CD4-positive, alpha-beta T cell treated with Interleukin-4 for 4 hours (primary cell): ENCODE measurements around the gene SULT6B1.
"Not testable (repeated sequence)": the region's sequence is repeated elsewhere in the genome, so short reads cannot be mapped to it uniquely, and the experiment has no call there.

ENCODE experiments used
- DNase-seq: peaks from one replicate; pipeline ENCODE4 v3.0.0-alpha.2; 2020

SULT6B1 gene

DNA sequence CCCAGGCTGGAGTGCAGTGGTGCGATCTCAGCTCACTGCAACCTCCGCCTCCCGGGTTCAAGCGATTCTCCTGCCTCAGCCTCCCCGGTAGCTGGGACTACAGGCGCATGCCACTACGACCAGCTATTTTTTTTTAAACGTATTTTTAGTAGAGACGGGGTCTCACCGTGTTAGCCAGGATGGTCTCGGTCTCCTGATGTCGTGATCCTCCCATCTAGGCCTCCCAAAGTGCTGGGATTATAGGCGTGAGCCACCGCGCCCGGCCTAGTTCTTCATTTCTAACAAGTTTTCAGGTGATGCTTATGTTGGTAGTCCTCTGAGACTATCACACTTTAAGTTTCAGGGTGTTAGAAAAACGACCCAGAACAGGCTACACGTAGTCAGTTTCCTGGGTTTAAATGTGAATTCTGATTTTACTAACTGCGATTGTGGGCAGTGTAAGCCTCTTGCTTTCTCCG lies 7.4 kb upstream of the SULT6B1 start:
- DNase-seq, result not testable (repeated sequence)

DNA sequence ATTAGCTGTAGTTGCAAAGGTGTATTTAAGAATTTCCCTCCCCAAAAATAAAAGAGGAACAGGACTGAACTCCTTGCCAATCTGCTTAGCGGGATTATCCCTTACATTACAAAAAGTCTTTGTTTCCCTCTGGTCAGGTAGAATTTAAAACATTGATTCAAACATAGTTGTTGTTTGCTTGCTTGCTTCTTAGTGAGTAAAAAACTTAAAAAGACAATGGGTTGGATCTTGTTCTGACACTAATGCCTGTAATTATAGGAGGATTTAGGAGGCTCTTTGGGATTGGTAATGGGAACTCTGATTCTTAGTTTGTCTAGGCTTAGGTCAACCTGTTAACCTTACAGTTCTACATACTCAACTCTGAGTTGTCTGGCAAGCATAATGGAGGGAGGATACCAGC lies 4.1 kb upstream of the SULT6B1 start:
- no peak for DNase-seq

DNA sequence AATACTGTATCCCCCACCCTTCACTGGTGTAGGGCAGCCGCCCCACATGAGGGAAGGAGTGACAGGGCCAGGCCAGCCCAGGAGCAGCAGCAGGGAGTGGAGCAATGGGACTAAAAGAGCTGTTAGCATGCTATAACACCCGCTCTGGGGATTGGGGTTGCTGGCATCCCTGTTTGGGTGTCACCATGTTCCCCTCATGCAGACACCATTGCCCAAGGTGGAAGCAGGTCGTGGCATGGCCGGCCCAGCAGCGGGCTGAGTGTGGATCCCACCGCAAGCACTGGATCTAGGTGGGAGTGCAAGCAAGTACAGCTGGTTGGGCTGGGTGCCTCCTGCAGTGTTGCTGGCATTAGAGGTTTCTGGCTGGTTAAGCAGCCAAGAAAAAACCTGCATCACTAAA lies 3.3 kb upstream of the SULT6B1 start:
- no peak for DNase-seq

- no peak for DNase-seq
Observed at GRCh38 chr2:37191253-37191652, 2.8 kb upstream of the SULT6B1 start.

- no peak for DNase-seq
Observed at GRCh38 chr2:37190290-37190689, 1.8 kb upstream of the SULT6B1 start.

GRCh38 chr2:37189452-37190153 lies 1.1 kb upstream of the SULT6B1 start:
- no peak for DNase-seq

- no peak for DNase-seq
Observed at GRCh38 chr2:37181726-37182684, 6.5 kb downstream of the SULT6B1 start.

DNA sequence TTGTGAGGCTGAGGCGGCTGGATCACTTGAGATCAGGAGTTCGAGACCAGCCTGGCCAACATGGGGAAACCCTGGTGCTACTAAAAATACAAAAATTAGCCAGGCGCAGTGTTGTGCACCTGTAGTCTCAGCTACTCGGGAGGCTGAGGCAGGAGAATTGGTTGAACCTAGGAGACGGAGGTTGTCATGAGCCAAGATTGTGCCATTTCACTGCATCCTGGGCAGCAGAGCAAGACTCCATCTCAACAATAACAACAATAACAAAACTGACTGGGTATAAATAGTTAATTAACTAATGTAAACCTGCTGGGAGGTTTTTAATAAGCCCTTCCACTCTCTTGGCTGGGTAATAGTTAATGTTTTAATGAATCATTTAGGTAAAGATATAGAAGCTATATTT lies 7.8 kb downstream of the SULT6B1 start:
- DNase-seq, result no peak

DNA sequence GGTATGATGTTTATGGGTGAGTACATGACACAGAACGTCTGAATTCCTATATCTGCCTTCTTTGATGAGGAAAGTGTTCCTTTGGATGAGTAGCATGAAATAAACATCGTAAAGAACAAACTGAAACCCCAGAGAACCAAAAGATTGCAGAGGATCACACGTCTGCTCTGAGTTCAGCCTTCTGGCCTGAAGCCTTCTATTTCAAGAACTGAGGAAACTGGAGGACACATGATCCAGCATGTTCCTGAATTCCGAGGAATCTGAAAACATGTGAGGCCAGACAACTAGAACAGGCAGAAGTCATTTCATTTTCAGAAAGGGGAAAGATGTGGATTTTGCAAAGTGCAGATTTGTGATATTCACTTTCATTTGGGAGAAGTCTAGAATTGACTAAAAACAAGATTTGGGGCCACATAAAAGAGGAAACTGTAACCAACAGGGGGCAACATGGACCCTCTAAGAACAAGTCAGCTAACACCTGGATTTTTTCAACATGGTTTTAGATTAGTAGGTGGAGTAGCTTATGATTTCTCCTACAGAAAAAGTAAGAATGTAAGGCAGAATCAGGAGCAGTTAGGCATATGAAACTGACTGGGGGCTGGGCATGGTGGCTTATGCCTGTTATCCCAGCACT lies 8.3 kb downstream of the SULT6B1 start:
- no peak for DNase-seq

DNA sequence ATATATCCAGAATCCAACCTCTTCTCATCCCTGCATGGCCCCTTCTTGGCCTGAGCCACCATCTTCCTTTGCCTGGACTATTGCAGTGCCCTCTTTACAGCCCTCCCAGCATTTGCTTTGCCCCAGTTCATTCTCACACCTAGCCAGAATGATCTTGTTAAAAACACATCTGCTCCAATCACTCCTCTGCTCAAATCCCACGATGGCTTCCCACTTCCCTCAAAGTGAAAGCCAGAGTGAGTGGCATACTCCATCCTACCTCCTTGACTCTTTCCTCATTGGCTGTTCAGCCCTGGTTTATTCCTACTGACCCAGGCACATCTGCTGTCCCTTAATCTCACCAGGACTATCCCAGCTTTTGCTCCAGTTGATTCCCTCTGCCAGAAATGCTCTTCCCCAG lies 14.7 kb downstream of the SULT6B1 start:
- DNase-seq, result no peak

GRCh38 chr2:37171624-37171950 lies 16.9 kb downstream of the SULT6B1 start:
- no peak for DNase-seq

DNA sequence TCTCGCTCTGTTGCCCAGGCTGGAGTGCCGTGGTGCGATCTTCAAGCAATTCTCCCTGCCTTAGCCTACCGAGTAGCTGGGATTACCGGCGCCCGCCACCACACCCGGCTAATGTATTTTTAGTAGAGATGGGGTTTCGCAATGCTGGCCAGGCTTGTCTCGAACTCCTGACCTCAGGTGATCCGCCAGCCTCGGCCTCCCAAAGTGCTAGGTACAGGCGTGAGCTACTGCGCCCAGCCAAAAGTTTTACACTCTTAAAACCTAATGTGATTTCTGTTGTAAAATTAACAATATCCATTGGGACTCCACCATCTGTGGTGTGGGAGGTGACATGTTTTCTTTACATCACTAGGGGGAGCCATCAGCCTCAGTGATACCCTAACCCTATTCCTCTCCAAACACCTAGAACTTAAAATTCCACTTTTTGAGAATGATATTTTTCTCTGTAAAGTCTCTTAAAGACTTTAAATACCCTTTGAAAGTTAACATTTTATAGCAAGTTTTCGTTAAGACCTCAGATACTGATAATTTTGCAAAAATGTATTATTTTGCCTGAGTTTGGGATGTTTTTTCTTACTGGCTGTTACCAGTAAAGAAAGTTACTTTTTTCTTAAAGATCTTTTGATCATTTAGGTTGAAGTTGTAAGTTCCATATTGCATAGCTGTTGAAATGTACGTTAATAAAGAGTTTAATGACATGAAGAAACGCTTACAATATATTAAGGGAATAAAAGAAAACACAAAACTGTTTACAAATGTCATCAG lies 20.1 kb downstream of the SULT6B1 start:
- DNase-seq, result peak; percentile 50

DNA sequence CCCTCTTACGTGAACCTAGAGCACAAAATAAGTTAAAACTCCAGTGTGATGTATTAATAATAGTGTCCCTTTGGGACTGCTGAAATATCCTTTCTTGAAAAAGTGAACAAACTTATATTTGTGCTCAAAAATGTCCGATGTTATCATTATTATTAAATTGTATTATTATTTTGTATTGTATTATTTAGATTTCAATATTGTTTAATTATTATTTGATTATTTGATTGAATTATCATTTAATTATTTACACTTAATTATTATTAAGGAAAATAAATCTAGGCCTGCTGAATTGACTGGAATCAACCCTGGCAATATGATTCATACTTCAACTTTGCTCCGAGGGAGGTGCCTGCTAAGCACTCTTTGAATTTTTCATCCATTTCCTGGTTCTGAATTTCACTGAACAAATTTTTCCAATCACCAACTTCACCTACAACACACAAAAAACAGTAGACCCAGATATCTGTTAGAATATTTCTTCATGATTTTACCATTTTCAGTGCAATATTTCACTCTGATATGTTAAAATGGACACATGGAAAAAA lies 20.8 kb downstream of the SULT6B1 start:
- DNase-seq, result no peak

DNA sequence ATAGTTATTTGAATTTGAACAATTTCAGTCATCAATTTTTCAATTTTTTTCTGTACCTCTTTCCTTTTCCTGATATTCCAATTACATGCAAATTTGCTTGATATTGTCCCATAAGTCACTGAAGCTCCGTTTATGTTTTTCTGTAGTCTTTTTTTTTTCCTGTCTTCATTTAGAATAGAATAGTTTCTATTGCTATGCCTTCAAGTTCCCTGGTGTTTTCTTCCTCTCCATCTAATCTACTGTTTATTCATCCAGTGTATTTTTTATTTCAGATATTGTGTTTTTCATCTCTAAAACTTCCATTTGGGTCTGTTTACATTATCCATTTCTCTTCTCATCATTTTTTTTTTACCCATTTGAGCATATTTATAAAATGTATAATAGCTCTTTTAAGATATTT lies 23.7 kb downstream of the SULT6B1 start:
- no peak for DNase-seq

GRCh38 chr2:37156857-37157714 lies 31.4 kb downstream of the SULT6B1 start, which contains the start of gene EIF2AK2:
EIF2AK2 (minus strand) TSS chr2:37156980; CDS start chr2:37147806, 9,174 bp downstream.
- DNase-seq, result peak; percentile 81

- peak; percentile 13 for DNase-seq
Observed at GRCh38 chr2:37156071-37156856, 32.2 kb downstream of the SULT6B1 start.

GRCh38 chr2:37154785-37155184 lies 33.7 kb downstream of the SULT6B1 start:
- no peak for DNase-seq

GRCh38 chr2:37153224-37153623 lies 35.2 kb downstream of the SULT6B1 start:
- no peak for DNase-seq

DNA sequence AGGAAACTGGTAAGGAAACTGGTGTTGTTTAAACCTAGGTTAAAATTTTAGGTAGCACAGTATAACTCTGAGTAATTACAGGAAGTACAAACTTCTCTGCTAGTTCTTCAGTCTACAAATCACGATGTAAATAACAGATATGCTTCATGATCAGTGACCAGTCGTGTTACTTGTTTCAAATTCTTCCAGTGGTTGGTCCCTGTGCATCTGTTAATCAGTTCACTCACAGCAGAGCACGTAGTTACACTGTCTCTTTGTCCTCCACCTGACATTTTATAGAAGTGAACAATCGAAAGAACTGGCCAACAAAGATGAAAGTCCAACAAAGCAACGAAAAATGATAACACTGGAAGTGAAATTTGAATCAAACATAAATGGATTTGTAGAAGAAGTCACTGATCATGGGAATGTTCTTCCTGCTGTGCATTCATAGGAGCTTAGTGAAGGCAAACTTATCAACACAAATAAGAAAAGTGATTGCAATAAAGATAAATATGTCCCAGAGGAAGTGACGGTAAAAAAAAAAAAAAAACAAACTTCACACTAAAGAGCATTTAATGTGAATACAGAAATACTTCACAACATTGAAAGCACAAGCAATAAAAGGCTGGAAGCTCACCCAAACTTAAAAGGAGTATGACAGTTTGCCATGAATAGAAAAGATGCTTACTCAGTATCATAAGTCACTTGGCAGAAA lies 38.7 kb downstream of the SULT6B1 start:
- peak; percentile 60 for DNase-seq

DNA sequence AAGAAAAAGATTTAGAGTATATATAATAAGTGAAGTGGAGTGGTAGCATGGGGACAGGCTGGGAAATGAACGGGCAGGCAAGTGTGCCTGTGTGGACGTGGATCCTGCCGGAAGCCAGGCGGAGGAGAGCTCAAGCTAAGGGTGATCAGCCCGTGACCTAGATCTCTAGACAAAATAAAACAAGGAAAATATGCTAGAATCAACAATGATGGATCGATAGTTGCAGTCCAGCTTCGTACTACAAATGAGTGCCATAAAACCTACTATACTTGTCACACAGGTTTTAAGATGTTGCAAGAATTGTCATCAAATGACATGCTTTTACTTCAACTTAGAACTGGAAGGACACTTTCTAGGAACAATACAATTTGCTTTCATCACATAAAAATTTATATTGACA lies 40.1 kb downstream of the SULT6B1 start:
- DNase-seq, result no peak
